ENCODE results near the gene SULT1A2. TPM values are rescaled to one million over a fixed set of nuclear protein-coding genes. Genes with fewer than 3 reads are reported as not detected.

The SULT1A2 gene
- total RNA-seq, 1 donor from 2014 or later: 1.1 TPM

DNA sequence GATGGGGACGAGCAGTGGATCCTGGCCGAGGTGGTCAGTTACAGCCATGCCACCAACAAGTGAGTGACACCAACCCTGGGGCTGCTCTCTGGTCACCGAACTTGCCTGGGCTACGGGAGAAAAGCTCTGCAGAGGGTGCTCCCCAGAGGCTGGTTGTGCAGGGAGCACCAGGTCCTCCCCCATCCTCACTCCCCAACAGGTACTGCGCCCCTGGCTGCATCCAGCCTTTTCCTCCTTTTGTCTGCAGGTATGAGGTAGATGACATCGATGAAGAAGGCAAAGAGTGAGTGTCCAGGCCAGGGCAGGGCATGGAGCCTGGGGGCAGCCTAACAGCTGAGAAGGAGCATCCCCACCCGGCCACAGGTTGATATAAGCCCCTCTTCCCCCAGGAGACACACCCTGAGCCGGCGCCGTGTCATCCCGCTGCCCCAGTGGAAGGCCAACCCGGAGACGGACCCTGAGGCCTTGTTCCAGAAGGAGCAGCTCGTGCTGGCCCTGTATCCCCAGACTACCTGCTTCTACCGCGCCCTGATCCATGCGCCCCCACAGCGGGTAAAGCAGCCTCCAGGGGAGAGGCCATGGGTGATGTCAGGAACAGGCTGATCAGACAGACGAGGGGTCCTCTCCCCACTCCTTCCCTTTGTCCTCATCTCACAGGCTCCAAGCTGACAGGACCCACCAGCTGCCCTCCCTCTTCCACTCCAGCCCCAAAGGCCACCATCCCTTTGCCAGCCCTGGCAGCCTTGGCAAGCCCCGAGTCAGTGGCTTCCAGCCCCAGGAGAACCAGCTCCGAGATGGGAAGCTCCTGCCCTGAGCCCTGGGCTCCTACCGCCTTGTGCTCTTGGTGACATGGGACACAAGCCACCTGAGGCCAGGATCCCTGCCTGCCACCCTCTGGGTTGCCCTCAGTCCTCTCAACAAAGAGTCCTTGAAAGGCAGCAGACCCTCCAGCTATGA is 6.2 kb downstream of the SULT1A2 start:
- DNase-seq: no peak
- Histone ChIP-seq H3K27me3 (ENCODE audit: low read depth) (no peaks in the 10 kb centered on the region), H3K4me3 (no peak overlapping the region), H3K36me3 (peaks cover 58% of the 10 kb centered on the region), H3K9me3 (replicated peaks) (no peaks in the 10 kb centered on the region), H3K27ac (replicated peaks) (no peak overlapping the region), H3K4me1 (peaks cover 2% of the 10 kb centered on the region)
- TF ChIP-seq, protein P1, sequence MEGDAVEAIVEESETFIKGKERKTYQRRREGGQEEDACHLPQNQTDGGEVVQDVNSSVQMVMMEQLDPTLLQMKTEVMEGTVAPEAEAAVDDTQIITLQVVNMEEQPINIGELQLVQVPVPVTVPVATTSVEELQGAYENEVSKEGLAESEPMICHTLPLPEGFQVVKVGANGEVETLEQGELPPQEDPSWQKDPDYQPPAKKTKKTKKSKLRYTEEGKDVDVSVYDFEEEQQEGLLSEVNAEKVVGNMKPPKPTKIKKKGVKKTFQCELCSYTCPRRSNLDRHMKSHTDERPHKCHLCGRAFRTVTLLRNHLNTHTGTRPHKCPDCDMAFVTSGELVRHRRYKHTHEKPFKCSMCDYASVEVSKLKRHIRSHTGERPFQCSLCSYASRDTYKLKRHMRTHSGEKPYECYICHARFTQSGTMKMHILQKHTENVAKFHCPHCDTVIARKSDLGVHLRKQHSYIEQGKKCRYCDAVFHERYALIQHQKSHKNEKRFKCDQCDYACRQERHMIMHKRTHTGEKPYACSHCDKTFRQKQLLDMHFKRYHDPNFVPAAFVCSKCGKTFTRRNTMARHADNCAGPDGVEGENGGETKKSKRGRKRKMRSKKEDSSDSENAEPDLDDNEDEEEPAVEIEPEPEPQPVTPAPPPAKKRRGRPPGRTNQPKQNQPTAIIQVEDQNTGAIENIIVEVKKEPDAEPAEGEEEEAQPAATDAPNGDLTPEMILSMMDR (IDR thresholded peaks at IDR 0.05; ENCODE audit: borderline replicate concordance): no peak
- intact Hi-C loops (cut with micrococcal nuclease): no loop called here

DNA sequence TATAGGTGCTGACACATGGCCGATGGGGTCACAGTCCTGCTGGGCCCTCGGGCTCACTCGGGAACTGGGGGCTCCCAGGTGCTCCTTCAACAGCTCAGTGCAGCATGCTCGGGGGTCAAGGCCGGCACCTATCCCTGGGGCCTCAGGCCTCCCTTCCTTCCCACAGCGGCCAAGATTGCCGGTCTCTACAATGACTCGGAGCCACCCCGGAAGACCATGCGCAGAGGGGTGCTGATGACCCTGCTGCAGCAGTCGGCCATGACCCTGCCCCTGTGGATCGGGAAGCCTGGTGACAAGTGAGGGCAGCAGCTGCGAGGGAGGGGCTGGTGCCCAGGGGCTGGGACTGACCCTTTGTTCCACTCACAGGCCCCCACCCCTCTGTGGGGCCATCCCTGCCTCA is 6.9 kb downstream of the SULT1A2 start:
- intact Hi-C loops (cut with micrococcal nuclease): no loop called here
- DNase-seq: no peak
- H3K36me3 ChIP-seq: peaks cover 65% of the 10 kb centered on the region
- H3K9me3 ChIP-seq (replicated peaks): no peaks in the 10 kb centered on the region
- no peaks in the 10 kb centered on the region for H3K27me3 ChIP-seq (ENCODE audit: low read depth)
- TF ChIP-seq, protein P1 (IDR thresholded peaks at IDR 0.05; ENCODE audit: borderline replicate concordance): no peak
- H3K27ac ChIP-seq (replicated peaks): no peak overlapping the region
- H3K4me1 ChIP-seq: peaks cover 8% of the 10 kb centered on the region
- H3K4me3 ChIP-seq: no peak overlapping the region

DNA sequence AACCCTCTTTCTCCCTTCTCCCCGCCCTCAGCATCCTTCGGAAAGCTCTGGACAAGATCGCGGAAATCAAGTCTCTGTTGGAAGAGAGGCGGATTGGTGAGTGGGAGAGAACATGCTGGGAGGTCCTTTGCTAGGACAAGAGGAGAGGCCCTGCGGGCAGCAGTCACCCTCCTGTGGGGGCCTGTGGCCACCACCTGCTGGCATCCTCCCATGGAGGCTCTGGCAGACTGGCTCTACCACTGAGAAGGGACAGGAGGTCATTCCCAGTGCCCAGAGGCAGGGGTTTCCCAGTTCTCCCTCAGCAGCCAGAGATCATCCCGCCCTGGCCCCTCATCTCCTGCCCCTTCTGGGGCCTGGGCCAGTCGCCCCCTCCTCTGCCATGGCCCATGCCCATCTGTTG is 7.8 kb downstream of the SULT1A2 start:
- Histone ChIP-seq H3K9me3 (replicated peaks) (no peaks in the 10 kb centered on the region), H3K36me3 (peaks cover 74% of the 10 kb centered on the region), H3K27me3 (ENCODE audit: low read depth) (no peaks in the 10 kb centered on the region), H3K4me1 (peaks cover 8% of the 10 kb centered on the region), H3K27ac (replicated peaks) (no peak overlapping the region), H3K4me3 (no peak overlapping the region)
- no peak for DNase-seq
- TF ChIP-seq, protein P1 (IDR thresholded peaks at IDR 0.05; ENCODE audit: borderline replicate concordance): no peak
- intact Hi-C loops (cut with micrococcal nuclease): no loop called here

DNA sequence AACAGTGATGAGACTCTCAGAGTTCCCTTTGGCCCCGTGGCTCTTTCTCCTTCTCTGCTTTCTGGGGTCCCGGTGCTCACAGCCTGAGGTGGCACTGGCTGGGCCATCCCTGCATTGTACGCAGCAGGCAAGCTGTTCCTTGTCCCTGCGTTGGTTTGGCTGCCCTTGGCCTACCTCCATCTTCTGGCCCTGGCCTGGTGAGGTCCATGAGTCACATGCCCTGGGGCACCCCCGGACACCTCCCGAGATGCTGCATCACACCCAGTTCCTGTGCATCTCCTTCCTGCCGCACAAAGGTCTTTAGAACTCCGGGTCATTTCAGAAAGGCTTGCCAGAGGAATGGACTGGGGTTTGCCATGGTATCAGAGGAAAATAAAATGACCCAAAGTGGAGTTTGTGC is 9.5 kb downstream of the SULT1A2 start:
- TF ChIP-seq, protein P1 (IDR thresholded peaks at IDR 0.05; ENCODE audit: borderline replicate concordance): no peak
- DNase-seq: no peak
- Histone ChIP-seq H3K27me3 (ENCODE audit: low read depth) (no peaks in the 10 kb centered on the region), H3K4me1 (peaks cover 8% of the 10 kb centered on the region), H3K4me3 (no peak overlapping the region), H3K9me3 (replicated peaks) (no peaks in the 10 kb centered on the region), H3K36me3 (peaks cover 90% of the 10 kb centered on the region), H3K27ac (replicated peaks) (no peak overlapping the region)
- intact Hi-C loops (cut with micrococcal nuclease): no loop called here

DNA sequence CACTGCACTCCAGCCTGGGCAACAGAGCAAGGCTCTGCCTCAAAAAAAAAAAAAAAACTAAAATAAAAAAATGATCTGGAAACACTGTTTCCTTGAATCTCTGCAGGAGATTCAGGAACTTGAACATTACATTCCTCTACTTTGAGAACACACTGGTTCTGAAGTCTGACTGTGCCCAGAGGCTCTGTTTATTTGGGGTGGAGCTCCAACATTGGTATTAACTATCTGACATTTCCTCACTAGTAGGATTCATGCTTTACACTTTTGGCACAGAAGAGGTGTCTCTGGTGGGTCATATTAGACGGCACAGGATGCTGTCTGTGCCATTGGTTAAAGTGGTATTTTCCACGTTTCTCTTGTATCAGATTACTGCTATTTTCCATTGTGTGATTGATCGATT is 10.4 kb downstream of the SULT1A2 start:
- Histone ChIP-seq H3K4me3 (no peak overlapping the region), H3K27me3 (ENCODE audit: low read depth) (no peaks in the 10 kb centered on the region), H3K36me3 (peaks cover 96% of the 10 kb centered on the region), H3K27ac (replicated peaks) (no peak overlapping the region), H3K9me3 (replicated peaks) (no peaks in the 10 kb centered on the region), H3K4me1 (peaks cover 8% of the 10 kb centered on the region)
- intact Hi-C loops (cut with micrococcal nuclease): no loop called here
- TF ChIP-seq, protein P1 (IDR thresholded peaks at IDR 0.05; ENCODE audit: borderline replicate concordance): no peak
- DNase-seq: no peak

Measured in left ventricle myocardium inferior (tissue), 1 donor.